Mesendoderm (in vitro differentiated cells): ENCODE data around the gene SHTN1.
A peak's percentile ranks its signal among the peaks of the same experiment; 100 is the strongest.

Source experiments
- DNase-seq: peaks from one replicate; pipeline ENCODE4 v3.0.0; 2013
- H2AK5ac ChIP-seq: 2 replicates; pipeline ENCODE4 v1.6.1; 2013; ENCODE audit warnings: low read length, inconsistent platforms
- H2BK120ac ChIP-seq: 2 replicates; pipeline ENCODE4 v1.6.1; 2013; ENCODE audit warnings: low read depth, mild to moderate bottlenecking, low read length, moderate library complexity, mixed read lengths
- H2BK15ac ChIP-seq: replicated peaks from 2 replicates; pipeline ENCODE4 v1.6.1; 2013; ENCODE audit warnings: low read depth, mild to moderate bottlenecking, moderate library complexity
- H2BK5ac ChIP-seq: 2 replicates; pipeline ENCODE4 v1.6.1; 2013; ENCODE audit warnings: low read length, inconsistent platforms
- H3K18ac ChIP-seq: 2 replicates; pipeline ENCODE4 v1.6.1; 2013; ENCODE audit warnings: mild to moderate bottlenecking, low read length, mixed read lengths
- H3K23ac ChIP-seq: one replicate; pipeline ENCODE4 v1.6.1; 2013; ENCODE audit warnings: low read length
- H3K27ac ChIP-seq: 2 replicates; pipeline ENCODE4 v1.5.1; 2013; ENCODE audit warnings: low read depth, mild to moderate bottlenecking, inconsistent platforms, low read length, moderate library complexity
- H3K27me3 ChIP-seq: 2 replicates; pipeline ENCODE4 v1.6.1; 2013; ENCODE audit warnings: low read length, control low read depth, mild to moderate bottlenecking, inconsistent platforms; ENCODE audit not compliant: insufficient read depth, poor library complexity
- H3K36me3 ChIP-seq: 2 replicates; pipeline ENCODE4 v1.6.1; 2013; ENCODE audit warnings: low read length, inconsistent platforms; ENCODE audit not compliant: control insufficient read depth, insufficient read depth
- H3K4ac ChIP-seq: one replicate; pipeline ENCODE4 v1.6.1; 2013; ENCODE audit warnings: low read depth, mild to moderate bottlenecking, low read length, moderate library complexity
- H3K4me1 ChIP-seq: 2 replicates; pipeline ENCODE4 v1.6.1; 2013; ENCODE audit warnings: low read depth, low read length, inconsistent platforms; ENCODE audit not compliant: control insufficient read depth
- H3K4me2 ChIP-seq: 2 replicates; pipeline ENCODE4 v1.6.1; 2013; ENCODE audit warnings: low read length
- H3K4me3 ChIP-seq: 2 replicates; pipeline ENCODE4 v1.5.1; 2013; ENCODE audit warnings: mild to moderate bottlenecking, low read length
- H3K56ac ChIP-seq: one replicate; pipeline ENCODE4 v1.6.1; 2013; ENCODE audit warnings: low read length
- H3K79me1 ChIP-seq: 2 replicates; pipeline ENCODE4 v1.6.1; 2013; ENCODE audit warnings: low read length, inconsistent platforms
- H3K79me2 ChIP-seq: 2 replicates; pipeline ENCODE4 v1.6.1; 2013; ENCODE audit warnings: mild to moderate bottlenecking, low read length; ENCODE audit not compliant: control insufficient read depth, insufficient read depth
- H3K9ac ChIP-seq: 2 replicates; pipeline ENCODE4 v1.6.1; 2013; ENCODE audit warnings: low read length, inconsistent platforms
- H4K5ac ChIP-seq: one replicate; pipeline ENCODE4 v1.6.1; 2013; ENCODE audit warnings: low read length
- H4K8ac ChIP-seq: one replicate; pipeline ENCODE4 v1.6.1; 2013; ENCODE audit warnings: low read depth, mild to moderate bottlenecking, control low read depth, low read length, moderate library complexity
- WGBS: extraction: QIAGEN DNeasy Blood & Tissue Kit; methylation state at CpG from one replicate; pipeline ENCODE4 v1.1.7; 2013; ENCODE audit warnings: low lambda C conversion rate, missing lambda C conversion rate; ENCODE audit not compliant: insufficient coverage; ENCODE audit errors: extremely low coverage; 5-methylcytosine and 5-hydroxymethylcytosine counted together

SHTN1 gene

GRCh38 chr10:116866066-116866465 lies 138.9 kb downstream of the SHTN1 start:
- Histone ChIP-seq H3K9ac (no peak overlapping the region), H3K18ac (no peak overlapping the region), H3K36me3 (no peaks in the 10 kb centered on the region), H3K4me2 (no peak overlapping the region), H4K5ac (no peak overlapping the region), H3K4me1 (no peaks in the 10 kb centered on the region), H3K56ac (no peak overlapping the region), H2BK15ac (no peak overlapping the region), H3K23ac (no peak overlapping the region), H3K27ac (no peak overlapping the region), H2BK5ac (no peak overlapping the region), H3K79me2 (no peaks in the 10 kb centered on the region), H3K79me1 (no peaks in the 10 kb centered on the region), H2BK120ac (no peak overlapping the region), H2AK5ac (no peak overlapping the region), H4K8ac (no peak overlapping the region), H3K4me3 (no peak overlapping the region), H3K27me3 (no peaks in the 10 kb centered on the region), H3K4ac (no peak overlapping the region)
- no peak for DNase-seq
- no CpG with 5 or more reads among the region's 2 CpGs for WGBS

DNA sequence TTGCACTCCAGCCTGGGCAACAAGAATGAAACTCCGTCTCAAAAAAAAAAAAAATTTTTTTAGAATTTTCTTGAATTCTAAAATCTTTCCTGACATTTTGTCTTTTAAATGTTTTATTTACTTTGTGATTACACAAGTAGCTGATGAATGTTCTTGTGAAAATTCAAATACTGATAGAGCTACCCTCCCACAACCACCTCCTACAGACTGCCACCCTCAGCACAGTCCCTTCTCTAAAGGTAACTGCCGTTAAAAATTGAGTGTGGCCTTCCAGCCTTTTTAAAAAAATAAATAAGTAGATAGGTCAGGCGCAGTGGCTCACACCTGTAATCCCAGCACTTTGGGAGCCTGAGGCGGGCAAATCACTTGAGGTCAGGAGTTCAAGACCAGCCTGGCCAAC lies 140.6 kb downstream of the SHTN1 start:
- Histone ChIP-seq H2AK5ac (no peak overlapping the region), H3K18ac (no peak overlapping the region), H2BK15ac (no peak overlapping the region), H3K27ac (no peak overlapping the region), H3K79me2 (no peaks in the 10 kb centered on the region), H3K27me3 (no peaks in the 10 kb centered on the region), H3K9ac (no peak overlapping the region), H3K79me1 (no peaks in the 10 kb centered on the region), H3K4ac (no peak overlapping the region), H2BK5ac (no peak overlapping the region), H3K36me3 (no peaks in the 10 kb centered on the region), H4K5ac (no peak overlapping the region), H3K4me3 (no peak overlapping the region), H2BK120ac (no peak overlapping the region), H3K4me2 (no peak overlapping the region), H3K23ac (no peak overlapping the region), H4K8ac (no peak overlapping the region), H3K4me1 (no peaks in the 10 kb centered on the region), H3K56ac (no peak overlapping the region)
- DNase-seq, result no peak
- no CpG with 5 or more reads among the region's 4 CpGs for WGBS

DNA sequence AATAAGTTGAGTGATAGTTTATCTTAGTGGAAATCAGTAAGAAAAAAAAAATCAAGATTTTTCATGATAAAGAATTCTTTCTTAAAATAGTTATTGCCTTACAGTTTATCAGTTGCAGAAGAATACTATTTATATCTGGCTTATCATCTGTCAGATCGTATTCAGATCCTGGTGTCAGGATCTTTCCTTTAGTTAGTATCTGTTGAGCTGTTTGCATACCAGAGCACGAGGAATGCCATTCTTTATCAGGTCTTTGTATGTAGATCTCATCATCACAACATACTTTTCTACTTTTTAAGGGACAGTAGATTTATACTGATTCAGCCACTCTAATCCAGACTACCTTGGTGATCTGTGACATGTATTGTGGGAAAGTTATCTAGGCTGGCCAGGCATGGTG lies 143.2 kb downstream of the SHTN1 start:
- H3K36me3 ChIP-seq, result no peaks in the 10 kb centered on the region
- no peak overlapping the region for H2BK120ac ChIP-seq
- no peak overlapping the region for H3K9ac ChIP-seq
- no peak overlapping the region for H3K18ac ChIP-seq
- H3K27me3 ChIP-seq, result no peaks in the 10 kb centered on the region
- WGBS, result no CpG with 5 or more reads among the region's 2 CpGs
- H3K79me2 ChIP-seq, result no peaks in the 10 kb centered on the region
- H3K4me2 ChIP-seq, result no peak overlapping the region
- no peak overlapping the region for H4K5ac ChIP-seq
- H3K79me1 ChIP-seq, result no peaks in the 10 kb centered on the region
- DNase-seq, result peak; percentile 90
- no peak overlapping the region for H3K4ac ChIP-seq
- no peak overlapping the region for H2AK5ac ChIP-seq
- H4K8ac ChIP-seq, result no peak overlapping the region
- no peak overlapping the region for H3K4me3 ChIP-seq
- no peak overlapping the region for H3K27ac ChIP-seq
- H2BK15ac ChIP-seq, result no peak overlapping the region
- H3K56ac ChIP-seq, result no peak overlapping the region
- no peak overlapping the region for H2BK5ac ChIP-seq
- H3K4me1 ChIP-seq, result no peaks in the 10 kb centered on the region
- no peak overlapping the region for H3K23ac ChIP-seq

DNA sequence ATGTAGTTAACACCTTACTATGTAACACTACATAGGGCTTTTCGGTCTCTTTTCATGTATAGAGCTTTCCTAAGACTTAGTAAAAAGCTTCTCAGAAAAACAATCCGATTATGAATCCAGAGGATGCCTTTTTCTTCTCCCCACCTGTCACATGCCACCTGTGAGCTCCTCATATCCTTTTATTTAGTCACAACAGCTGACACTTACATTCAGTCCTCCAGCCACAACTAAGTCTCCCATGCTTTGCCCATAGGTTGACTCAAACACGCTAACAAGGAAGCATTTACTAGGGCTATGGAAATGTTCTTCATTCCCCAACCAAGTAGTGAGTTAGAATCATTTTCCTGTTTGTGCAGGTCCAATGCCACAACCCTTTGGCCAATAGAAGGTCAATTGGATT lies 147.8 kb downstream of the SHTN1 start:
- Histone ChIP-seq H3K4me2 (no peak overlapping the region), H3K27ac (no peak overlapping the region), H2AK5ac (no peak overlapping the region), H3K79me2 (no peaks in the 10 kb centered on the region), H2BK120ac (no peak overlapping the region), H3K27me3 (no peaks in the 10 kb centered on the region), H3K18ac (no peak overlapping the region), H3K4me1 (peaks cover 4% of the 10 kb centered on the region), H3K4me3 (no peak overlapping the region), H3K23ac (no peak overlapping the region), H3K9ac (no peak overlapping the region), H3K56ac (no peak overlapping the region), H2BK15ac (no peak overlapping the region), H3K79me1 (no peaks in the 10 kb centered on the region), H4K5ac (no peak overlapping the region), H3K36me3 (no peaks in the 10 kb centered on the region), H3K4ac (no peak overlapping the region), H2BK5ac (no peak overlapping the region), H4K8ac (no peak overlapping the region)
- no peak for DNase-seq
- no CpG with 5 or more reads among the region's 3 CpGs for WGBS

DNA sequence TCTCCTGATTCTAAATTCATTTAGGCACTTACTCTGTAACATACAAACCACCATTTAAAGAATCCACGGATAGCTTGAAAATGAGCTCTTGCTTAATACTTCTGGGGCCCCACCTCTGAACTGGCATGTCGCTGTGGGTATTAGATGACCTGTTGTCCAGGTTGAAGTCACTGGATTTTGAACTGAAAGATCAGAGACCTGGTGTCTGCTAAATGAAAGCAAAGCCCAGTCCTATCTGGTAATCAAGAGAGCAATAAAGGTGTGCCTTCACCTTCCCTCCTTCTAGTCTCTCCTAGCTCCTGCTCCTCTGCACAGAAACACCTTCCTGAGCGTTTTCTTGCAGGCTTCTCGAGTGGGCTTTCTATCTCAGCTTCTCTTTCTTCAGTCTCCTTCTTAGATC lies 151.3 kb downstream of the SHTN1 start:
- Histone ChIP-seq H3K4me1 (peaks cover 11% of the 10 kb centered on the region), H3K18ac (no peak overlapping the region), H3K4me3 (no peak overlapping the region), H3K4ac (no peak overlapping the region), H3K27ac (no peak overlapping the region), H3K27me3 (no peaks in the 10 kb centered on the region), H3K79me1 (no peaks in the 10 kb centered on the region), H3K9ac (no peak overlapping the region), H2BK15ac (no peak overlapping the region), H2BK120ac (no peak overlapping the region), H4K5ac (no peak overlapping the region), H4K8ac (no peak overlapping the region), H2BK5ac (no peak overlapping the region), H3K79me2 (no peaks in the 10 kb centered on the region), H3K4me2 (no peak overlapping the region), H3K56ac (no peak overlapping the region), H3K23ac (no peak overlapping the region), H3K36me3 (no peaks in the 10 kb centered on the region), H2AK5ac (no peak overlapping the region)
- no peak for DNase-seq
- no CpG with 5 or more reads among the region's 4 CpGs for WGBS

DNA sequence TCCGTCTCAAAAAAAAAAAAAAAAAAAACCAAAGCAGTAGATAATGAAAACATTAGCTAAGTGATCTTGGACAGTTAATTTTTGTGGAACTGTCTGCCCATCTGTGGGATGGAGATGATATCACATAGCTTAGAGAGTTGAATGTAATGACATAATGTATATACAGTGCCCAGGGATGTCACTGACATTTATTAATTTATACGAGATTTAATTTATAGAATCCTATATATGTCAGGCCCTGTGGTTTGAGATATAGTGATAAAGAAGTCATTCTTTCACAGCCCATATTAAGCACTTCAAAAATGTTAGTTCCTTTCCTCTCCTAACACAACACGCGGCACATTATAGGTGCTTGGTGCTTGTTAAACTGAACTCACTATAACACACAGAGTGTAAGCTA lies 151.7 kb downstream of the SHTN1 start:
- Histone ChIP-seq H3K4me2 (no peak overlapping the region), H3K9ac (no peak overlapping the region), H2BK15ac (no peak overlapping the region), H3K56ac (no peak overlapping the region), H3K27ac (no peak overlapping the region), H3K18ac (no peak overlapping the region), H3K4me3 (no peak overlapping the region), H3K4me1 (peaks cover 13% of the 10 kb centered on the region), H2BK5ac (no peak overlapping the region), H3K27me3 (no peaks in the 10 kb centered on the region), H2AK5ac (no peak overlapping the region), H3K4ac (no peak overlapping the region), H2BK120ac (no peak overlapping the region), H3K79me2 (no peaks in the 10 kb centered on the region), H3K79me1 (no peaks in the 10 kb centered on the region), H3K36me3 (no peaks in the 10 kb centered on the region), H3K23ac (no peak overlapping the region), H4K5ac (no peak overlapping the region), H4K8ac (no peak overlapping the region)
- WGBS, result no CpG with 5 or more reads among the region's 4 CpGs
- no peak for DNase-seq
